ENCODE results near the gene RAD51B. TPM values are rescaled to one million over a fixed set of nuclear protein-coding genes. Genes with fewer than 3 reads are reported as not detected.

The RAD51B gene
- total and polyA plus RNA-seq, 9 of the 15 experiments (the other 6 are each of a cell fraction or from before 2014, with no cell fraction given): 8.5 to 17.3 (median 11.3) TPM

GRCh38 chr14:68284333-68284732, 464.8 kb downstream of the RAD51B start:
- Histone ChIP-seq H3K9me3 (replicated peaks; ENCODE audit: control insufficient read depth, insufficient read depth, low read depth, low read length) (no peaks in the 10 kb centered on the region), H2AFZ (ENCODE audit: low read depth, low read length) (no peak overlapping the region), H3K79me2 (ENCODE audit: control insufficient read depth, insufficient read depth, low read length) (no peaks in the 10 kb centered on the region), H3K4me2 (ENCODE audit: insufficient read depth, low read length) (no peak overlapping the region), H3K4me3 (no peak overlapping the region), H3K27me3 (ENCODE audit: control insufficient read depth in 2 of 2, insufficient read depth in 2 of 2, low read length in 2 of 2) (no peaks in the 10 kb centered on the region), H3K36me3 (ENCODE audit: control insufficient read depth, insufficient read depth, low read length) (no peaks in the 10 kb centered on the region), H3K4me1 (replicated peaks in 1 of 2; ENCODE audit: control insufficient read depth in 2 of 2, insufficient read depth in 2 of 2, low read length in 2 of 2) (peaks cover 0 to 5% of the 10 kb centered on the region in 2 experiments; a peak in 2 of 5 replicates), H3K9me1 (ENCODE audit: control insufficient read depth, insufficient read depth, low read length) (no peaks in the 10 kb centered on the region), H4K20me1 (replicated peaks; ENCODE audit: control insufficient read depth, insufficient read depth, low read length) (no peaks in the 10 kb centered on the region), H3K27ac (ENCODE audit: extremely low read depth, low read depth, low read length) (no peak overlapping the region), H3K9ac (ENCODE audit: insufficient read depth in 1 of 2, low read depth in 2 of 2, low read length in 2 of 2) (no peak overlapping the region)
- CTCF ChIA-PET (ENCODE audit: low intra/inter-chr PET ratio): no interaction called here
- ATAC-seq (no peak), DNase-seq (ENCODE audit: extremely low read depth in 1 of 4, low spot score in 3 of 4) (no peak), FAIRE-seq (no peak)
- in situ Hi-C loops (cut with MboI) (no loop called here), intact Hi-C loops (cut with micrococcal nuclease) (no loop called here)
- POLR2A ChIA-PET: interaction anchor here (0.7 kb wide), 1 partner anchor 11 kb away, joined by 3 read pairs; no protein-coding TSS in a partner anchor
- no TSS peak for BruUV-seq (replicated peaks)
- TF ChIP-seq KLF6 (CRISPR knock-in tag; IDR thresholded peaks at IDR 0.05; ENCODE audit: borderline replicate concordance): no peak
- peak; percentile 53 for TF ChIP-seq RBM25 (IDR thresholded peaks at IDR 0.05; ENCODE audit: low read depth, low read length, severe bottlenecking)

GRCh38 chr14:68284834-68285233, 465.3 kb downstream of the RAD51B start:
- H4K20me1 ChIP-seq (replicated peaks; ENCODE audit: control insufficient read depth, insufficient read depth, low read length): no peaks in the 10 kb centered on the region
- FAIRE-seq (no peak), ATAC-seq (no peak), DNase-seq (ENCODE audit: extremely low read depth in 1 of 4, low spot score in 3 of 4) (no peak)
- WGBS (ENCODE audit: insufficient coverage, low coverage, missing lambda C conversion rate): 92% methylated on average over 5 of the region's 6 CpGs
- H3K9me3 ChIP-seq (replicated peaks; ENCODE audit: control insufficient read depth, insufficient read depth, low read depth, low read length): no peaks in the 10 kb centered on the region
- no peaks in the 10 kb centered on the region for H3K79me2 ChIP-seq (ENCODE audit: control insufficient read depth, insufficient read depth, low read length)
- no peaks in the 10 kb centered on the region for H3K9me1 ChIP-seq (ENCODE audit: control insufficient read depth, insufficient read depth, low read length)
- no TSS peak for BruUV-seq (replicated peaks)
- no peak overlapping the region for H3K27ac ChIP-seq (ENCODE audit: extremely low read depth, low read depth, low read length)
- no peak overlapping the region for H2AFZ ChIP-seq (ENCODE audit: low read depth, low read length)
- intact Hi-C loops (cut with micrococcal nuclease) (no loop called here), in situ Hi-C loops (cut with MboI) (no loop called here)
- peaks cover 0 to 5% of the 10 kb centered on the region in 2 experiments; a peak in 2 of 5 replicates for H3K4me1 ChIP-seq (replicated peaks in 1 of 2; ENCODE audit: control insufficient read depth in 2 of 2, insufficient read depth in 2 of 2, low read length in 2 of 2)
- H3K27me3 ChIP-seq (ENCODE audit: control insufficient read depth in 2 of 2, insufficient read depth in 2 of 2, low read length in 2 of 2): no peaks in the 10 kb centered on the region
- ChIA-PET POLR2A (interaction anchor here (0.7 kb wide), 1 partner anchor 11 kb away, joined by 3 read pairs; no protein-coding TSS in a partner anchor), CTCF (ENCODE audit: low intra/inter-chr PET ratio) (no interaction called here)
- H3K36me3 ChIP-seq (ENCODE audit: control insufficient read depth, insufficient read depth, low read length): no peaks in the 10 kb centered on the region
- no peak overlapping the region for H3K9ac ChIP-seq (ENCODE audit: insufficient read depth in 1 of 2, low read depth in 2 of 2, low read length in 2 of 2)
- H3K4me2 ChIP-seq (ENCODE audit: insufficient read depth, low read length): no peak overlapping the region
- no peak for TF ChIP-seq FOXK1 (CRISPR knock-in tag; IDR thresholded peaks at IDR 0.05; ENCODE audit: borderline replicate concordance)
- TF ChIP-seq ZNF583 (CRISPR knock-in tag; IDR thresholded peaks at IDR 0.05): no peak
- TF ChIP-seq RFX5 (IDR thresholded peaks at IDR 0.05; ENCODE audit: low read depth, low read length): no peak
- no peak for TF ChIP-seq ZFP36 (IDR thresholded peaks at IDR 0.05; ENCODE audit: low read depth, low read length, partially characterized antibody)
- TF ChIP-seq E2F8 (IDR thresholded peaks at IDR 0.05; ENCODE audit: low read depth, partially characterized antibody): no peak
- no peak for TF ChIP-seq HIVEP1 (CRISPR knock-in tag; IDR thresholded peaks at IDR 0.05)
- TF ChIP-seq ZNF408 (CRISPR knock-in tag; IDR thresholded peaks at IDR 0.05; ENCODE audit: low read depth): no peak
- TF ChIP-seq KLF1 (tag; IDR thresholded peaks at IDR 0.05): no peak
- TF ChIP-seq POLR2AphosphoS5 (IDR thresholded peaks at IDR 0.05; ENCODE audit: control insufficient read depth, insufficient read depth, low read depth, low read length): no peak
- TF ChIP-seq CTBP1 (IDR thresholded peaks at IDR 0.05; ENCODE audit: borderline replicate concordance): no peak
- no peak for TF ChIP-seq MAFG (tag; conservative IDR thresholded peaks at IDR 0.05)
- no peak for TF ChIP-seq ETV6 (IDR thresholded peaks at IDR 0.05; ENCODE audit: borderline replicate concordance in 1 of 2, low read depth in 2 of 2, low read length in 1 of 2)
- no peak for TF ChIP-seq ETV6 (CRISPR knock-in tag; IDR thresholded peaks at IDR 0.05; ENCODE audit: borderline replicate concordance)
- no peak overlapping the region for H3K4me3 ChIP-seq

All from K562 (cell line).